Effector memory CD4-positive, alpha-beta T cell (primary cell): ENCODE results near the gene MFAP1.

Source experiments
- DNase-seq, 3 donors: peaks; one replicate each; pipeline ENCODE4 v3.0.0-alpha.2; 2020
- H3K27ac ChIP-seq: 2 replicates; pipeline ENCODE4 v1.7.0; 2013; ENCODE audit warnings: mild to moderate bottlenecking, low read length, moderate library complexity; ENCODE audit not compliant: insufficient read depth, poor library complexity, severe bottlenecking
- H3K27me3 ChIP-seq: replicated peaks from 2 replicates; pipeline ENCODE4 v1.7.0; 2013; ENCODE audit warnings: mild to moderate bottlenecking, low read length; ENCODE audit not compliant: insufficient read depth, control insufficient read depth, poor library complexity, severe bottlenecking
- H3K36me3 ChIP-seq: 2 replicates; pipeline ENCODE4 v1.7.0; 2013; ENCODE audit warnings: mild to moderate bottlenecking, low read length, moderate library complexity; ENCODE audit not compliant: control insufficient read depth, insufficient read depth
- H3K4me1 ChIP-seq: 2 replicates; pipeline ENCODE4 v1.7.0; 2013; ENCODE audit warnings: low read length, mild to moderate bottlenecking; ENCODE audit not compliant: control insufficient read depth, insufficient read depth, poor library complexity, severe bottlenecking
- H3K4me3 ChIP-seq: 2 replicates; pipeline ENCODE4 v1.7.0; 2013; ENCODE audit warnings: low read length, low read depth, mild to moderate bottlenecking; ENCODE audit not compliant: insufficient read depth, poor library complexity, severe bottlenecking
- H3K9me3 ChIP-seq: 2 replicates; pipeline ENCODE4 v1.7.0; 2013; ENCODE audit warnings: mild to moderate bottlenecking, low read length, moderate library complexity; ENCODE audit not compliant: control insufficient read depth

Gene MFAP1

DNA sequence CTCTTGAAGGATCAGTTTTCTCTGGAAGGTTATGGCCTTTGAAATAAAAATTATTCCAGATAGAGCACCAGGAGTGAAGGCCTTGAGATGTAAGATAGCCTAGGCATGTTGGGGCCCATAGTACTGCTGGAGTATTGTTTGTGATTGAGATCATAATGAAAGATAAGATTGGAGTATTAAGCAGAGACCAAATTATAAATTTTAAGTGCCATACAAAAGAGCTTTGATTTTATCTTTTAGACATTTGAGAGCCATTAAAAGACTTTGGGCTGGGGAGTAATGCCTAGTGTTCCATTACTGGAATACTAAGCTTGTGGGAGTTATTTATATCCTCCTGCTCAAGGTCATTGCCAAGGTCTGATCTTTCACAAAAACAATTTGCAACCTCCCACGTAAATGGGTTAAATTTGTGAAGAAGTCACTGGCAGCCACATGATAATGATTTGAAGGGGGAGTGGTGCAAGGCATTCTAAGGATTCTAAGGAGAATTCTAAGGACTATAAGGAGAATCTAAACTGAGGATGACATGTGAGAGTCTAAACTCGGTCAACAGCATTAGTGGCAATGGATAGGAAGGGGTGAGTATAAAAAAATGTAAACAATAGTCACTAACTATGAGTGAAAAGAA, 60.6 kb downstream of the MFAP1 start:
- Histone ChIP-seq H3K27me3 (no peaks in the 10 kb centered on the region), H3K27ac (no peak overlapping the region), H3K4me1 (no peaks in the 10 kb centered on the region), H3K9me3 (no peaks in the 10 kb centered on the region), H3K4me3 (no peak overlapping the region), H3K36me3 (peaks cover 81% of the 10 kb centered on the region)
- DNase-seq: no peak

- no peak for DNase-seq
- no peak overlapping the region for H3K27ac ChIP-seq
- peaks cover 79% of the 10 kb centered on the region for H3K36me3 ChIP-seq
- H3K4me3 ChIP-seq: no peak overlapping the region
- no peaks in the 10 kb centered on the region for H3K9me3 ChIP-seq
- H3K4me1 ChIP-seq: no peaks in the 10 kb centered on the region
- H3K27me3 ChIP-seq: no peaks in the 10 kb centered on the region
These were observed 61.7 kb downstream of the MFAP1 start for GRCh38 chr15:43762824-43763223.
